ENCODE measurements around the gene PEX19.

- TF ChIP-seq CTCF (IDR thresholded peaks at IDR 0.05), result no peak
- no peak for TF ChIP-seq POLR2A (IDR thresholded peaks at IDR 0.05)
These were observed 28.4 kb downstream of the PEX19 start for GRCh38 chr1:160256396-160257046.

Data from vagina (tissue), 2 donors.